Suppressor macrophage (primary cell): ENCODE results near the gene VPS39.
A peak's percentile ranks its signal among the peaks of the same experiment; 100 is the strongest.

ENCODE experiments used
- DNase-seq, 4 experiments: peaks; one replicate each; pipeline ENCODE4 v3.0.0-alpha.2; 2020 to 2022

VPS39 gene

DNA sequence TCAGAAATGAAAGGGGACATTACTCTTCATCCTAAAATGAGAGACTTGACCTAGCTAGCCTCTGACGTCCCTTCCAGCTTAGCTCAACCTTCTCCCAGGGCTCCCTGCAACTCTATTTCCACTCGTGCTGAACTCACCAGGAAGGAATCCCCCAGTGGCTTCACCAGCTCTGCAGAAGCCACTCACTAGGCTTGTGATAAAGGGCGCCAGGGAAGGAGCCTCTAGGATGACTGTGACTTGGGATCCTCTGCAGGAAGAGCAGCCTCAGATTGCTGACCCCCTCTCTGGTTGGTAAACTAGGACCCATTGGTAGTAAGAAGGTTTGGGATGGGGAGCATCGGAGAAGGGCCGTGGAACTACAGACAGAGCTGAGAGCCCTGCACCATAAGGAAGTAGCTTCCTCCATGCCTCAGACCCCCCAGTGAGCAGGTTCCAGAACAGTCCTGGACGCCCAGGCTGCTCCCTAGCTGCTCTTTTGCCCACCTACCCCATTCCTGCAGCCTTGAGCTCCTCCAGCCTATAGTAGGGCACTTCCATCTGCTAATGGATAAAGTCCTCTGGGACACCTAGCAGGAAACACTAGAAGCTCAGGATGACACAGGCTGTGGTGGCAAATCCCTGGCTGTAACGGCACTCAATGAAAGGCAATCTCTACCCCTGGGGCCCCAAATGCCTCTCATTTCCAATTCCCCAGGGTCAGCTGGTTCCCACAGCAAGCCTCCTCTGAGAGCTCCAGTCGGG lies 77.7 kb downstream of the VPS39 start:
- no peak for DNase-seq

DNA sequence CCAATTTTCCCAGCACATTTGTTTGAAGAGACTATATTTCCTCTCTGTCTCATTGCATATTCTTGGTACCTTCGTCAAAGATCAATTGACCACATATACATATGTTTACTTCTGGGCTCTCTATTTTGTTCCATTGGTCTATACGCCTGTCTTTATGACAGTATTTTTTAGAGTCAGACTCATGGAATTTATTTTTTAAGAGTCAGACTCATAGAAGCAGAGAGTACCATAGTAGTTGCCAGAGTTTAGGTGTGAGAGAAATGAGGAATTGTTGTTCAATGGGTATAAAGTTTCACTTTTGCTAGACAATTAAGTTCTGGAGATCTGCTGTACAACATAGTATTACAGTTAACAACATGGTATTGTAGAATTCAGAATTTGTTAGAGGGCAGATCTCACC lies 78.7 kb downstream of the VPS39 start:
- no peak for DNase-seq

DNA sequence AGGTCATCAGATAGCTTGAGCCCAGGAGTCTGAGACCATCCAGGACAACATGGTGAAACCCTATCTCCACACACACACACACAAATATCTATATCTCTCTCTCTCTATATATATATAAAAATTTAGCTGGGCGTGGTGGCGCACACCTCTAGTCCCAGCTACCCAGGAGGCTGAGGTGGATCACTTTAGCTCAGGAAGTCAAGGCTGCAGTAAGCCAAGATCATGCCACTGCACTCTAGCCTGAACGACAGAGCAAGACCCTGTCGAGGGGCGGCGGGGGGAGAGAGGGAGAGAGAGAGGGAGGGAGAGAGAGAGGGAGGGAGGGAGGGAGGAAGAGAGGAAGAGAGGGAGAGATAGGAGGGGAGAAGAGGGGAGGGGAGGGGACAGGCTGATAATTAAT lies 79.6 kb downstream of the VPS39 start:
- no peak for DNase-seq

DNA sequence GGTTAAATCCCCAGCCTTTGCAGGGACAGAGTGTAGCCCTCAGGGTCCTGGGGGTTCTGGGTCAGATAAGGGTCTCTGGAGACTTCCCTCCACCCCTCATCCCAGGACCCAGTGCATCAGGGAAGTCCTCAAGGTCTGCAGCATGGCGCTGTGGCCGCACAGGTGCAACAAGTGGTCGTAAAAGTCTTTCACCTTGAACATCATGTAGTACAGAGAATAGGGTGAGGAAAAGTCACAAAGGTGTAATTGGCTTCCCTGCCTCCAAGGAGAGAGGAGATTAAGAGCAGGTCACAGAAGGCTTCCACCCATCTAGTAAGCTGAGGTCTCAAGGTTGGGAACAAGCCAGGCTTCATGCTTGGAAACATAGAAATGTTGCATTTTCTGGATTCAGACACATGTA lies 84.6 kb downstream of the VPS39 start:
- no peak for DNase-seq

DNA sequence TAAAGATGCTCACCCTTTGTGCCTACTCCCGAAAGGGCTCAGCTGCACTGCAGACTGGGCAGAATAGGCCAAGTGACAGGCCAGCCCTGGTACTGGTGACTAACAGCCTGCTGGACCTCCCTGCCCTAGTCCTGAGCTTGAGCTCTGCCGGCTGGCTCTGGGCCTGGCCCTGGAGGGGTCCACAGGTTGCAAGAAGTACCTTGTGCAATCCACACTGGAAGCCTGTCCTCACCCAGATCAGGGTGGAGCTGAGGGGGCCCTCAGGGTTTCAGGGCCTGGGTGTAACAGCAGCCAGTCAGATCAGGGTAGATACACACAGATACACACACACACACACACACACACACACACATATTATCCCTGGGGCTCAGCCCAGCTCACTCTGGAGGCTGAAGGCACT lies 86.4 kb downstream of the VPS39 start:
- no peak for DNase-seq

DNA sequence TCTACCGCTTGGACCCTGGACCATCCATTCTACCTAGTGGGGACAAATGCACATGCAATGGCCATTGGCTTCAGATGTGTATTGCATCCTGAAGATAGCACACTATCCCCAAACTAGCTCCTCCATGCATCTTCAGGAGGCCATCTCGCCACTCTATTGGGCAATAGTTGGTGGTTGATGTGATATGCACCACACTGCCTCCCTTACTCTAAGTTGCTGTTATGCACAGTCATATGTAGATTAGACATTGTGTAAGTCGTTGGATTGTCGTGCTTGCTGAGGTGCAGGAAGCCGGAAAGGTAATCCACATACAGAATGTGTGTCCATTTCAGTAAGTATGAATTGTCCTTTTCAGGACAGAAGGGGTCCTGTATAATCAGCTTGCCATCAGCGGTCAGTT lies 87.1 kb downstream of the VPS39 start:
- DNase-seq: peak in 1 of 4 experiments; percentile 37

DNA sequence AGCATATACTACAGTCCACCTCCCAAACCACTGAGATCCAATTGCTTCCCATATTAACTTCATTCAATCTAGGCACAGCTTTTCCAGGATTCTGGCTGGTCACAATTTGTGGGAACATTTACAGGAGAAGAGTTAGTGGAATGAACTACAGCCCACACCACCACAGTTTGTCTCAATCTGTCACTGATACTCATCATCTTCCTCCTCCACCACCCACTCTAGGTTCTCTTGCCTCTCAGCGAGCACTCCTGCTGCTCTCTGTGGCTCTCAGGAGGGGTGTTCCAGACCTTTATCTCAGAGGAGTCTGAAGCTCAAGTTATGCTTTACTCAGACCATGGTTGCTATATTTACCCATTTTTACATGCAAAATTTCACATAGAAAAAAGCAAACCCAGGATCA lies 87.8 kb downstream of the VPS39 start:
- DNase-seq: no peak

DNA sequence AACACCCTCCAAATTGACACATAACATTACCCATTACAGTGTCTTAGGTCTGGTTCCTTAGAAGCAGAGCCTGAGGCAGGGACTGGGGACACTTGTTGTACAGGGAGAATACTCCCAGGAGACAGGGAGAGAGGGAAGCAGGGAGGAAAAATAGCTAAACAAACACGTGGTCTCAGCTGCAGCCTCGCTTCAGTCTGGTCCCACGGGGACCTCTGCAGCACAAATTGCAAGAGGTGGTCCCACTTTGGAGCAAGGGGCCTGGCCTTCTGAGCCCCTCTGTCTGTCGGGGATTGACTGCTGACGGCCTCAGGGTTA lies 88.7 kb downstream of the VPS39 start:
- DNase-seq: no peak

DNA sequence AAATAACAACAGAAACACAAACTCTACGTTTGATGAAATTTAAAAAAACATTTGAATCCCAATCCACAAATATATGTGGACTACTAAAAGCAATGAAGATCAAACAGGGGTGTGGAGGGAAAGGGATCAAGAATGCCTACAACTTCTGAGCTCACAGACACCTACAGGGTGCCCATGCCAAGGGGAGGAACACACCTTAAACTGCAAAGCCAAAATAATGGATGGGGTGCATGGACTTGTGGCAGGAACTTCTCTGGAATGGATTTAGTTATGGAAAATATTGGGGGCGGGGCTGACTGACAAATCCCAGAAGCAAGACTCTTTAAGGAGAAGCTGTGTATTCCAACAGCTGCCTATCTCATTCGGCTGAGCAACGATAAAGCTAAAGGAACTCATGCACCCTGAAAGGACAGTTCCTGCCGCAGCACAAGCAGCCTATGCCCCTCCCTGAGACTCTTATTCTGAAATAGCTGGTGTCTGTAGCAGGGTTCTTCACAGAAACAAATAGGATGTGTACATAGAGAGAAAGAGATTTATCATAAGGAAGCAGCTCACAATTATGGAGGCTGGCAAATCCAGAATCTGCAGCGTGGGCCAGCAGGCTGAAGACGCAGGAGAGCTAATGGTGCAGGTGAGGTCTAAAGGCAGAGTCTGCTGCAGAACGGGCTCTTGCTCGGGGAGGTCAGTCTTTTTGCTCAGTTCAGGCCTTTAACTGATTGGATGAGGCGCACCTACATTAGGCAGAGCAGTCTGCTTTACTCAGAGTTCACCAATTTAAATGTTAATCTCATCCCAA lies 89.3 kb downstream of the VPS39 start:
- peak in 1 of 4 experiments; percentile 48 for DNase-seq

DNA sequence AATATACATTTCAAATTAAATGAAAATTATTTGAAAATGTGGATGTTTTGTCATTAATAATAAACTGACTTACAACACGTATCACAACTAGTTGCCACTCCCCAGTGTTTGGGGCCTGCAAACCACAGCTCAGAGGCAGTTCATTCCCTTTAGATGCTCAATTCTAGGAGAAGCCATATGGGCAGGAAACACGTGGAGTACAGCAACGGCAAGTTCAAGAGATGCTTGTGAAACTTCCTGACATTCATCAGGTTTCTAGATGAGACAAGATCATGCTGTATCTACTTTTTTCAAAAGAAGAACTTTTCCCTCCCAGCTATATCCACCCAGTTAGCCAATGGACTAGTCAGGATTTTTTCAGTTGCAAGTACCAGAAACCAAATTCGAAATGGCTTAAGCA lies 96.2 kb downstream of the VPS39 start:
- peak; percentile 50 to 76 (median 64) for DNase-seq

DNA sequence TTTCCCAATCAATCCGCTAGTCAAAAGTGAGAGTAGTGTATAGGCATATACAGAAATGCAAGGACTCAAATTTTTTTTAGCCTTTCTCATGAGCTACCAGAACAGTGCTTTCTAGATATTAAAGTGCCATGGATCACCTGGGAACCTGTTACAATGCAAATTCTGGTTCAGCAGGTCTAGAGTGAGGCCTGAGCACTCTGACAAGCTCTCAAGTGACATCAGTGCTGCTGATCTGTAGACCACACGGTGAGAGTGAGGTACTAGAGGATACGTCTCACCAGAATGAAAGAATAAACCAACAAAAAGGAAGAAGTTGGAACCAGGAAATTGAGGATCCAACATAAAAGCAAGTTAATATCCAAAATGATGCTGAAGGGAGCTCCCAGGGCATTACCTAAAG lies 97.7 kb downstream of the VPS39 start:
- no peak for DNase-seq

DNA sequence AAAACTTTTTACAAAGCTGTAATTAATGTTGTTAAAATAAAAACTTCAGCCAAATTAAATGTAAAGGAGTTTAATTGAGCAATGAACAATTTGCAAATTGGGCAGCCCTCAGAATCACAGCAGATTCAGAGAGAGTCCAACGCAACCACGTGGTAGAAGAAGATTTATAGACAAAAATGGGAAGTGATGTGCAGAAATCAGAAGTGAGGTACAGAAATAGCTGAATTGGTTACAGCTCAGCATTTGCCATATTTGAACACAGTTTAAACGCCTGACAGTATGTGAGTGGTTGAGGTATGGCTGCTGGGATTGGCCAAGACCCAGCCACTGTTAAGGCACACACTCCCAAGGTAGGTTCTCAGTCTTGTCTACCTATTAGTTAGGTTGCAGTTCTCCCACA lies 99.3 kb downstream of the VPS39 start:
- peak; percentile 38 to 68 (median 56) for DNase-seq
